Measurements from ENCODE around the gene SLC9A4. TPM values are rescaled to one million over a fixed set of nuclear protein-coding genes. Genes with fewer than 3 reads are reported as not detected.

The SLC9A4 gene
- total and polyA plus RNA-seq, 10 of the 15 experiments (the other 5 are each of a cell fraction or from before 2014, with no cell fraction given), result 0.10 TPM; not detected in 9

DNA sequence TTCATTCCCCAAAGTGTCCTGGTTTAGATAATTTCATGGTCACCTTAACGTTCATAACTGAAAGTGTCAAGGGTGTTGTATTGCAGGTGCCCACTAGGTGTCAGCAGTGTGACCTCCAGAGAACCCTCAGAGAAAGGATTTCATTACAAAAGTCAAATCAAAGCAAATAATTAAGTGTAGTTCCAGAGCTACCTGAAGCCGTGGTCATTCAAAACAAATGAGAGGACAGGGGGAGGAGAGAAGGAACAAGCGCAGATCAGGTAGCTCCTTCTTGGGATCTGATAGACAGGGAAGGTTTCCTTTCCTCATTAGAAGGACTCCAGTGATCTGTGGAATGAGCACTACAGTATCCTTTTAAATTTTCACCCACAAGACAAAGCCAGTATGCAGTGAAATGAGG lies at the start of gene SLC9A4 (continued):
- TF ChIP-seq, protein P1, sequence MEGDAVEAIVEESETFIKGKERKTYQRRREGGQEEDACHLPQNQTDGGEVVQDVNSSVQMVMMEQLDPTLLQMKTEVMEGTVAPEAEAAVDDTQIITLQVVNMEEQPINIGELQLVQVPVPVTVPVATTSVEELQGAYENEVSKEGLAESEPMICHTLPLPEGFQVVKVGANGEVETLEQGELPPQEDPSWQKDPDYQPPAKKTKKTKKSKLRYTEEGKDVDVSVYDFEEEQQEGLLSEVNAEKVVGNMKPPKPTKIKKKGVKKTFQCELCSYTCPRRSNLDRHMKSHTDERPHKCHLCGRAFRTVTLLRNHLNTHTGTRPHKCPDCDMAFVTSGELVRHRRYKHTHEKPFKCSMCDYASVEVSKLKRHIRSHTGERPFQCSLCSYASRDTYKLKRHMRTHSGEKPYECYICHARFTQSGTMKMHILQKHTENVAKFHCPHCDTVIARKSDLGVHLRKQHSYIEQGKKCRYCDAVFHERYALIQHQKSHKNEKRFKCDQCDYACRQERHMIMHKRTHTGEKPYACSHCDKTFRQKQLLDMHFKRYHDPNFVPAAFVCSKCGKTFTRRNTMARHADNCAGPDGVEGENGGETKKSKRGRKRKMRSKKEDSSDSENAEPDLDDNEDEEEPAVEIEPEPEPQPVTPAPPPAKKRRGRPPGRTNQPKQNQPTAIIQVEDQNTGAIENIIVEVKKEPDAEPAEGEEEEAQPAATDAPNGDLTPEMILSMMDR (IDR thresholded peaks at IDR 0.05 in 2 of 3, conservative IDR thresholded peaks at IDR 0.05 in 1 of 3; ENCODE audit: control insufficient read depth in 2 of 3, extremely low read depth in 1 of 3, insufficient read depth in 1 of 3, low read depth in 3 of 3, low read length in 3 of 3), result peak; percentile 78 to 89 (median 88)
- no peak for TF ChIP-seq PAX5 (IDR thresholded peaks at IDR 0.05; ENCODE audit: borderline replicate concordance, low read depth, low read length)
- 0 out of 4 replicates have a peak, but pooled peaks of 1 of the 2 experiments have one; percentile 59 for TF ChIP-seq ETV6 (conservative IDR thresholded peaks at IDR 0.05 in 1 of 2, IDR thresholded peaks at IDR 0.05 in 1 of 2; ENCODE audit: borderline replicate concordance in 1 of 2, low read depth in 1 of 2)
- TF ChIP-seq SMC3 (IDR thresholded peaks at IDR 0.05; ENCODE audit: borderline replicate concordance, low read length), result peak; percentile 83
- no peak for TF ChIP-seq CHD1 (IDR thresholded peaks at IDR 0.05; ENCODE audit: low read depth, low read length)
- TF ChIP-seq ZSCAN29 (IDR thresholded peaks at IDR 0.05), result no peak
- TF ChIP-seq, protein P2, sequence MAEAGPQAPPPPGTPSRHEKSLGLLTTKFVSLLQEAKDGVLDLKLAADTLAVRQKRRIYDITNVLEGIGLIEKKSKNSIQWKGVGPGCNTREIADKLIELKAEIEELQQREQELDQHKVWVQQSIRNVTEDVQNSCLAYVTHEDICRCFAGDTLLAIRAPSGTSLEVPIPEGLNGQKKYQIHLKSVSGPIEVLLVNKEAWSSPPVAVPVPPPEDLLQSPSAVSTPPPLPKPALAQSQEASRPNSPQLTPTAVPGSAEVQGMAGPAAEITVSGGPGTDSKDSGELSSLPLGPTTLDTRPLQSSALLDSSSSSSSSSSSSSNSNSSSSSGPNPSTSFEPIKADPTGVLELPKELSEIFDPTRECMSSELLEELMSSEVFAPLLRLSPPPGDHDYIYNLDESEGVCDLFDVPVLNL (IDR thresholded peaks at IDR 0.05; ENCODE audit: low read depth, low read length), result no peak
- TF ChIP-seq, protein P3, sequence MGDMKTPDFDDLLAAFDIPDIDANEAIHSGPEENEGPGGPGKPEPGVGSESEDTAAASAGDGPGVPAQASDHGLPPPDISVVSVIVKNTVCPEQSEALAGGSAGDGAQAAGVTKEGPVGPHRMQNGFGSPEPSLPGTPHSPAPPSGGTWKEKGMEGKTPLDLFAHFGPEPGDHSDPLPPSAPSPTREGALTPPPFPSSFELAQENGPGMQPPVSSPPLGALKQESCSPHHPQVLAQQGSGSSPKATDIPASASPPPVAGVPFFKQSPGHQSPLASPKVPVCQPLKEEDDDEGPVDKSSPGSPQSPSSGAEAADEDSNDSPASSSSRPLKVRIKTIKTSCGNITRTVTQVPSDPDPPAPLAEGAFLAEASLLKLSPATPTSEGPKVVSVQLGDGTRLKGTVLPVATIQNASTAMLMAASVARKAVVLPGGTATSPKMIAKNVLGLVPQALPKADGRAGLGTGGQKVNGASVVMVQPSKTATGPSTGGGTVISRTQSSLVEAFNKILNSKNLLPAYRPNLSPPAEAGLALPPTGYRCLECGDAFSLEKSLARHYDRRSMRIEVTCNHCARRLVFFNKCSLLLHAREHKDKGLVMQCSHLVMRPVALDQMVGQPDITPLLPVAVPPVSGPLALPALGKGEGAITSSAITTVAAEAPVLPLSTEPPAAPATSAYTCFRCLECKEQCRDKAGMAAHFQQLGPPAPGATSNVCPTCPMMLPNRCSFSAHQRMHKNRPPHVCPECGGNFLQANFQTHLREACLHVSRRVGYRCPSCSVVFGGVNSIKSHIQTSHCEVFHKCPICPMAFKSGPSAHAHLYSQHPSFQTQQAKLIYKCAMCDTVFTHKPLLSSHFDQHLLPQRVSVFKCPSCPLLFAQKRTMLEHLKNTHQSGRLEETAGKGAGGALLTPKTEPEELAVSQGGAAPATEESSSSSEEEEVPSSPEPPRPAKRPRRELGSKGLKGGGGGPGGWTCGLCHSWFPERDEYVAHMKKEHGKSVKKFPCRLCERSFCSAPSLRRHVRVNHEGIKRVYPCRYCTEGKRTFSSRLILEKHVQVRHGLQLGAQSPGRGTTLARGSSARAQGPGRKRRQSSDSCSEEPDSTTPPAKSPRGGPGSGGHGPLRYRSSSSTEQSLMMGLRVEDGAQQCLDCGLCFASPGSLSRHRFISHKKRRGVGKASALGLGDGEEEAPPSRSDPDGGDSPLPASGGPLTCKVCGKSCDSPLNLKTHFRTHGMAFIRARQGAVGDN (IDR thresholded peaks at IDR 0.05), result no peak
- TF ChIP-seq RCOR1 (conservative IDR thresholded peaks at IDR 0.05; ENCODE audit: low read depth, low read length), result no peak
- 0 out of 2 replicates have a peak, but pooled peaks have one; percentile 21 for TF ChIP-seq YY1 (IDR thresholded peaks at IDR 0.05; ENCODE audit: low read depth, low read length)
- no peak for TF ChIP-seq SUZ12 (IDR thresholded peaks at IDR 0.05; ENCODE audit: unreplicated experiment)
